Measurements from ENCODE around the gene ZFYVE9.
"Not testable (repeated sequence)": the region's sequence is repeated elsewhere in the genome, so short reads cannot be mapped to it uniquely, and the experiment has no call there.

ZFYVE9 gene

GRCh38 chr1:52141513-52142219, at the start of gene ZFYVE9:
Gene ZFYVE9 (plus strand): TSS chr1:52142089. CDS start chr1:52233207, 91,118 bp downstream.
- ATAC-seq: peak; percentile 89
- TF ChIP-seq RARB (CRISPR knock-in tag; IDR thresholded peaks at IDR 0.05) (no peak), PPARA (CRISPR knock-in tag; IDR thresholded peaks at IDR 0.05; ENCODE audit: borderline replicate concordance) (no peak), POU6F1 (CRISPR knock-in tag; IDR thresholded peaks at IDR 0.05; ENCODE audit: borderline replicate concordance, low read depth) (no peak), ZFP30 (CRISPR knock-in tag; IDR thresholded peaks at IDR 0.05) (no peak), OSR1 (CRISPR knock-in tag; IDR thresholded peaks at IDR 0.05) (no peak), ARNTL (CRISPR knock-in tag; IDR thresholded peaks at IDR 0.05; ENCODE audit: borderline replicate concordance, low read depth) (no peak), BACH2 (CRISPR knock-in tag; IDR thresholded peaks at IDR 0.05; ENCODE audit: borderline replicate concordance) (no peak), SNAI2 (CRISPR knock-in tag; IDR thresholded peaks at IDR 0.05) (no peak), ZNF8 (CRISPR knock-in tag; IDR thresholded peaks at IDR 0.05) (no peak), ZFP3 (CRISPR knock-in tag; IDR thresholded peaks at IDR 0.05) (no peak), GLIS3 (CRISPR knock-in tag; IDR thresholded peaks at IDR 0.05) (no peak), TOX (CRISPR knock-in tag; IDR thresholded peaks at IDR 0.05; ENCODE audit: borderline replicate concordance) (no peak), ESRRG (CRISPR knock-in tag; IDR thresholded peaks at IDR 0.05) (no peak), CSRNP3 (CRISPR knock-in tag; IDR thresholded peaks at IDR 0.05) (no peak), ZNF70 (CRISPR knock-in tag; IDR thresholded peaks at IDR 0.05) (no peak), ZNF565 (CRISPR knock-in tag; conservative IDR thresholded peaks at IDR 0.05; ENCODE audit: low read depth) (no peak), ISL1 (CRISPR knock-in tag; IDR thresholded peaks at IDR 0.05) (no peak), CSDC2 (CRISPR knock-in tag; IDR thresholded peaks at IDR 0.05) (no peak), ZC3H10 (CRISPR knock-in tag; IDR thresholded peaks at IDR 0.05) (no peak)
- TF ChIP-seq, protein P1, sequence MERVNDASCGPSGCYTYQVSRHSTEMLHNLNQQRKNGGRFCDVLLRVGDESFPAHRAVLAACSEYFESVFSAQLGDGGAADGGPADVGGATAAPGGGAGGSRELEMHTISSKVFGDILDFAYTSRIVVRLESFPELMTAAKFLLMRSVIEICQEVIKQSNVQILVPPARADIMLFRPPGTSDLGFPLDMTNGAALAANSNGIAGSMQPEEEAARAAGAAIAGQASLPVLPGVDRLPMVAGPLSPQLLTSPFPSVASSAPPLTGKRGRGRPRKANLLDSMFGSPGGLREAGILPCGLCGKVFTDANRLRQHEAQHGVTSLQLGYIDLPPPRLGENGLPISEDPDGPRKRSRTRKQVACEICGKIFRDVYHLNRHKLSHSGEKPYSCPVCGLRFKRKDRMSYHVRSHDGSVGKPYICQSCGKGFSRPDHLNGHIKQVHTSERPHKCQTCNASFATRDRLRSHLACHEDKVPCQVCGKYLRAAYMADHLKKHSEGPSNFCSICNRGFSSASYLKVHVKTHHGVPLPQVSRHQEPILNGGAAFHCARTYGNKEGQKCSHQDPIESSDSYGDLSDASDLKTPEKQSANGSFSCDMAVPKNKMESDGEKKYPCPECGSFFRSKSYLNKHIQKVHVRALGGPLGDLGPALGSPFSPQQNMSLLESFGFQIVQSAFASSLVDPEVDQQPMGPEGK (CRISPR knock-in tag; IDR thresholded peaks at IDR 0.05; ENCODE audit: borderline replicate concordance): no peak

DNA sequence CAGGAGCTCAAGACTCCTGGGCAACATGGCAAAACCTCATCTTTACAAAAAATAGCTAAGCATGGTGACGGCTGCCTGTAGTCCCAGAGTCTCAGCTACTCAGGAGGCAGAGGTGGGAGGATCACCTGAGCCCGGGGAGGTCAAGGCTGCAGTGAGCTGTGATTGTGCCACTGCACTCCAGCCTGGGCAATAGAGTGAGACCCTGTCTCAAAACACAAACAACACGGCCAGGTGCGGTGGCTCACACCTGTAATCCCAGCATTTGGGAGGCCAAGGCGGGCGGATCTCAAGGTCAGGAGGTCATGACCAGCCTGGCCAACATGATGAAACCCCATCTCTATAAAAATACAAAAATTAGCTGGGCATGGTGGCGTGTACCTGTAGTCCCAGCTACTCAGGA, 47.6 kb upstream of the ZFYVE9 start:
- ATAC-seq: not testable (repeated sequence)

DNA sequence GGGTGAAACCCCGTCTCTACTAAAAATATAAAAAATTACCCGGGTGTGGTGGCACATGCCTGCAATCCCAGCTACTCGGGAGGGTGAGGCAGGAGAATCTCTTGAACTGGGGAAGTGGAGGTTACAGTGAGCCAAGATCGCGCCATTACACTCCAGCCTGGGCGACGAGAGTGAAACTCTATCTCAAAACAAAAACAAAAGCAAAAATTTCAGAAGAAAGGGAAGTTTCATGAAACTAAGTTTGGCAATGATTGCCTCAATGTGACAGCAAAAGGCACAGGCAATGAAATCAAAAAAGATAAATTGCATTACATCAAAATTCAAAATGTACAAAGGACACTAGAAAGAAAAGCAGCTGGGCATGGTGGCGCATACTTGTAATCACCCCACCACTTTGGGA, 45.7 kb upstream of the ZFYVE9 start:
- ATAC-seq: no peak
- TF ChIP-seq CSRNP3 (CRISPR knock-in tag; IDR thresholded peaks at IDR 0.05) (no peak), BACH2 (CRISPR knock-in tag; IDR thresholded peaks at IDR 0.05; ENCODE audit: borderline replicate concordance) (no peak)

GRCh38 chr1:52098139-52098871, 43.6 kb upstream of the ZFYVE9 start:
- no peak for ATAC-seq

More at GRCh38 chr1:52098139-52098871, 43.6 kb upstream of the ZFYVE9 start:
- TF ChIP-seq BACH2 (CRISPR knock-in tag; IDR thresholded peaks at IDR 0.05; ENCODE audit: borderline replicate concordance) (no peak), SNAI2 (CRISPR knock-in tag; IDR thresholded peaks at IDR 0.05) (no peak), ZNF8 (CRISPR knock-in tag; IDR thresholded peaks at IDR 0.05) (no peak), ESRRG (CRISPR knock-in tag; IDR thresholded peaks at IDR 0.05) (no peak), CREB5 (CRISPR knock-in tag; IDR thresholded peaks at IDR 0.05; ENCODE audit: low read depth) (no peak), RARB (CRISPR knock-in tag; IDR thresholded peaks at IDR 0.05) (no peak), ZC3H10 (CRISPR knock-in tag; IDR thresholded peaks at IDR 0.05) (no peak), TOX (CRISPR knock-in tag; IDR thresholded peaks at IDR 0.05; ENCODE audit: borderline replicate concordance) (no peak), ISL1 (CRISPR knock-in tag; IDR thresholded peaks at IDR 0.05) (no peak), GLIS3 (CRISPR knock-in tag; IDR thresholded peaks at IDR 0.05) (no peak), CSDC2 (CRISPR knock-in tag; IDR thresholded peaks at IDR 0.05) (no peak), ZNF565 (CRISPR knock-in tag; conservative IDR thresholded peaks at IDR 0.05; ENCODE audit: low read depth) (no peak), ZNF70 (CRISPR knock-in tag; IDR thresholded peaks at IDR 0.05) (no peak), OSR1 (CRISPR knock-in tag; IDR thresholded peaks at IDR 0.05) (no peak), ARNTL (CRISPR knock-in tag; IDR thresholded peaks at IDR 0.05; ENCODE audit: borderline replicate concordance, low read depth) (no peak), TCF4 (CRISPR knock-in tag; IDR thresholded peaks at IDR 0.05; ENCODE audit: borderline replicate concordance) (no peak)
- TF ChIP-seq, protein P1 (CRISPR knock-in tag; IDR thresholded peaks at IDR 0.05; ENCODE audit: borderline replicate concordance): no peak
